ENCODE data around the gene ST6GALNAC2. TPM values are rescaled to one million over a fixed set of nuclear protein-coding genes. Genes with fewer than 3 reads are reported as not detected.

The ST6GALNAC2 gene
- total and polyA plus RNA-seq, 10 of the 15 experiments (the other 5 are each of a cell fraction or from before 2014, with no cell fraction given) = 0.08 to 0.41 (median 0.23) TPM; not detected in 6

DNA sequence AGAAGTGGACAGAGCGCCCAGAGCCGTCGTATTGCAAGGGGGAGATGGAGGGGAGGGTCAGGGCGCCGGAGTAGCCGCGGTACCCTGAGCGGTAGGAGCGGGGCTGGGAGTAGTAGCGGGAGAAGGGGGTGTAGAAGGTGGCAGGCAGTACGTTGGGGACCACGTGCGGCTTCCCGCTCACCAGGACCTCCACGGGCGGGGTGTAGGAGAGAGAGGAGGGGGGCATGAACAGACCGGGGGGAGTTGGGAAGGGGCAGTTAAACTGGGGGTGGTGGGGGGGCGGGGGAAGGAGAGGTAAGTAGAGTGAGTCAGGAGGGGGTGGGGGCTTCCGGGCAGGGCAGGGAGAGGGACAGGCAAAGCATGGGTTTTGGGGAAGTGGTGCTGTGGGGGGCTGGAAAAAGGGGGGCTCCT is 16.8 kb downstream of the ST6GALNAC2 start (continued):
- TF ChIP-seq, protein P1, sequence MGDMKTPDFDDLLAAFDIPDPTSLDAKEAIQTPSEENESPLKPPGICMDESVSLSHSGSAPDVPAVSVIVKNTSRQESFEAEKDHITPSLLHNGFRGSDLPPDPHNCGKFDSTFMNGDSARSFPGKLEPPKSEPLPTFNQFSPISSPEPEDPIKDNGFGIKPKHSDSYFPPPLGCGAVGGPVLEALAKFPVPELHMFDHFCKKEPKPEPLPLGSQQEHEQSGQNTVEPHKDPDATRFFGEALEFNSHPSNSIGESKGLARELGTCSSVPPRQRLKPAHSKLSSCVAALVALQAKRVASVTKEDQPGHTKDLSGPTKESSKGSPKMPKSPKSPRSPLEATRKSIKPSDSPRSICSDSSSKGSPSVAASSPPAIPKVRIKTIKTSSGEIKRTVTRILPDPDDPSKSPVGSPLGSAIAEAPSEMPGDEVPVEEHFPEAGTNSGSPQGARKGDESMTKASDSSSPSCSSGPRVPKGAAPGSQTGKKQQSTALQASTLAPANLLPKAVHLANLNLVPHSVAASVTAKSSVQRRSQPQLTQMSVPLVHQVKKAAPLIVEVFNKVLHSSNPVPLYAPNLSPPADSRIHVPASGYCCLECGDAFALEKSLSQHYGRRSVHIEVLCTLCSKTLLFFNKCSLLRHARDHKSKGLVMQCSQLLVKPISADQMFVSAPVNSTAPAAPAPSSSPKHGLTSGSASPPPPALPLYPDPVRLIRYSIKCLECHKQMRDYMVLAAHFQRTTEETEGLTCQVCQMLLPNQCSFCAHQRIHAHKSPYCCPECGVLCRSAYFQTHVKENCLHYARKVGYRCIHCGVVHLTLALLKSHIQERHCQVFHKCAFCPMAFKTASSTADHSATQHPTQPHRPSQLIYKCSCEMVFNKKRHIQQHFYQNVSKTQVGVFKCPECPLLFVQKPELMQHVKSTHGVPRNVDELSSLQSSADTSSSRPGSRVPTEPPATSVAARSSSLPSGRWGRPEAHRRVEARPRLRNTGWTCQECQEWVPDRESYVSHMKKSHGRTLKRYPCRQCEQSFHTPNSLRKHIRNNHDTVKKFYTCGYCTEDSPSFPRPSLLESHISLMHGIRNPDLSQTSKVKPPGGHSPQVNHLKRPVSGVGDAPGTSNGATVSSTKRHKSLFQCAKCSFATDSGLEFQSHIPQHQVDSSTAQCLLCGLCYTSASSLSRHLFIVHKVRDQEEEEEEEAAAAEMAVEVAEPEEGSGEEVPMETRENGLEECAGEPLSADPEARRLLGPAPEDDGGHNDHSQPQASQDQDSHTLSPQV (IDR thresholded peaks at IDR 0.05) = no peak
- TF ChIP-seq, protein P2, sequence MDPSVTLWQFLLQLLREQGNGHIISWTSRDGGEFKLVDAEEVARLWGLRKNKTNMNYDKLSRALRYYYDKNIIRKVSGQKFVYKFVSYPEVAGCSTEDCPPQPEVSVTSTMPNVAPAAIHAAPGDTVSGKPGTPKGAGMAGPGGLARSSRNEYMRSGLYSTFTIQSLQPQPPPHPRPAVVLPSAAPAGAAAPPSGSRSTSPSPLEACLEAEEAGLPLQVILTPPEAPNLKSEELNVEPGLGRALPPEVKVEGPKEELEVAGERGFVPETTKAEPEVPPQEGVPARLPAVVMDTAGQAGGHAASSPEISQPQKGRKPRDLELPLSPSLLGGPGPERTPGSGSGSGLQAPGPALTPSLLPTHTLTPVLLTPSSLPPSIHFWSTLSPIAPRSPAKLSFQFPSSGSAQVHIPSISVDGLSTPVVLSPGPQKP (IDR thresholded peaks at IDR 0.05; ENCODE audit: low read depth, low read length) = no peak
- TF ChIP-seq POLR2A (IDR thresholded peaks at IDR 0.05; ENCODE audit: low read depth, low read length) (no peak), NFYA (IDR thresholded peaks at IDR 0.05; ENCODE audit: borderline replicate concordance, low read depth, low read length) (no peak), SMAD5 (IDR thresholded peaks at IDR 0.05; ENCODE audit: low read depth) (no peak), TCF7 (IDR thresholded peaks at IDR 0.05; ENCODE audit: borderline replicate concordance) (no peak), CHD1 (IDR thresholded peaks at IDR 0.05; ENCODE audit: low read depth, low read length) (no peak)
- TF ChIP-seq, protein P3, sequence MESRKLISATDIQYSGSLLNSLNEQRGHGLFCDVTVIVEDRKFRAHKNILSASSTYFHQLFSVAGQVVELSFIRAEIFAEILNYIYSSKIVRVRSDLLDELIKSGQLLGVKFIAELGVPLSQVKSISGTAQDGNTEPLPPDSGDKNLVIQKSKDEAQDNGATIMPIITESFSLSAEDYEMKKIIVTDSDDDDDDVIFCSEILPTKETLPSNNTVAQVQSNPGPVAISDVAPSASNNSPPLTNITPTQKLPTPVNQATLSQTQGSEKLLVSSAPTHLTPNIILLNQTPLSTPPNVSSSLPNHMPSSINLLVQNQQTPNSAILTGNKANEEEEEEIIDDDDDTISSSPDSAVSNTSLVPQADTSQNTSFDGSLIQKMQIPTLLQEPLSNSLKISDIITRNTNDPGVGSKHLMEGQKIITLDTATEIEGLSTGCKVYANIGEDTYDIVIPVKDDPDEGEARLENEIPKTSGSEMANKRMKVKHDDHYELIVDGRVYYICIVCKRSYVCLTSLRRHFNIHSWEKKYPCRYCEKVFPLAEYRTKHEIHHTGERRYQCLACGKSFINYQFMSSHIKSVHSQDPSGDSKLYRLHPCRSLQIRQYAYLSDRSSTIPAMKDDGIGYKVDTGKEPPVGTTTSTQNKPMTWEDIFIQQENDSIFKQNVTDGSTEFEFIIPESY (IDR thresholded peaks at IDR 0.05) = no peak
- TF ChIP-seq, protein P4, sequence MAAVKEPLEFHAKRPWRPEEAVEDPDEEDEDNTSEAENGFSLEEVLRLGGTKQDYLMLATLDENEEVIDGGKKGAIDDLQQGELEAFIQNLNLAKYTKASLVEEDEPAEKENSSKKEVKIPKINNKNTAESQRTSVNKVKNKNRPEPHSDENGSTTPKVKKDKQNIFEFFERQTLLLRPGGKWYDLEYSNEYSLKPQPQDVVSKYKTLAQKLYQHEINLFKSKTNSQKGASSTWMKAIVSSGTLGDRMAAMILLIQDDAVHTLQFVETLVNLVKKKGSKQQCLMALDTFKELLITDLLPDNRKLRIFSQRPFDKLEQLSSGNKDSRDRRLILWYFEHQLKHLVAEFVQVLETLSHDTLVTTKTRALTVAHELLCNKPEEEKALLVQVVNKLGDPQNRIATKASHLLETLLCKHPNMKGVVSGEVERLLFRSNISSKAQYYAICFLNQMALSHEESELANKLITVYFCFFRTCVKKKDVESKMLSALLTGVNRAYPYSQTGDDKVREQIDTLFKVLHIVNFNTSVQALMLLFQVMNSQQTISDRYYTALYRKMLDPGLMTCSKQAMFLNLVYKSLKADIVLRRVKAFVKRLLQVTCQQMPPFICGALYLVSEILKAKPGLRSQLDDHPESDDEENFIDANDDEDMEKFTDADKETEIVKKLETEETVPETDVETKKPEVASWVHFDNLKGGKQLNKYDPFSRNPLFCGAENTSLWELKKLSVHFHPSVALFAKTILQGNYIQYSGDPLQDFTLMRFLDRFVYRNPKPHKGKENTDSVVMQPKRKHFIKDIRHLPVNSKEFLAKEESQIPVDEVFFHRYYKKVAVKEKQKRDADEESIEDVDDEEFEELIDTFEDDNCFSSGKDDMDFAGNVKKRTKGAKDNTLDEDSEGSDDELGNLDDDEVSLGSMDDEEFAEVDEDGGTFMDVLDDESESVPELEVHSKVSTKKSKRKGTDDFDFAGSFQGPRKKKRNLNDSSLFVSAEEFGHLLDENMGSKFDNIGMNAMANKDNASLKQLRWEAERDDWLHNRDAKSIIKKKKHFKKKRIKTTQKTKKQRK (IDR thresholded peaks at IDR 0.05; ENCODE audit: low read depth, low read length) = no peak

All from GM12878 (cell line).